Posterior vena cava (tissue), 2 donors: ENCODE data around the gene ABI1. TPM values are rescaled to one million over a fixed set of nuclear protein-coding genes. Genes with fewer than 3 reads are reported as not detected.

Experiments
- DNase-seq: peaks from one replicate; pipeline ENCODE4 v3.0.0-alpha.2; 2020; ENCODE audit warnings: low spot score
- intact Hi-C, 2 donors: fragments of 100-400 bp; cut with DNase I; formaldehyde crosslinking; loops; one replicate each; pipeline versions ENCODE4 v1.14.1 to v1.14.2; 2022 to 2023
- total RNA-seq, 2 donors: library from RNA; stranded (reverse); fragmentation: NEBNext Ultra II Directional; extraction: Animal tissue kit (Norgen Biotek cat#: 25700); gene quantifications; one replicate each; pipeline ENCODE4 v1.2.1, GENCODE V29; 2021
- donor health status: DM: yes; HTN: yes; CAD: no.
- donor health status: DM: yes; HTN: yes; CAD: no.

ABI1 gene
- total RNA-seq, 2 donors from 2014 or later = 42.6 to 50.1 TPM

DNA sequence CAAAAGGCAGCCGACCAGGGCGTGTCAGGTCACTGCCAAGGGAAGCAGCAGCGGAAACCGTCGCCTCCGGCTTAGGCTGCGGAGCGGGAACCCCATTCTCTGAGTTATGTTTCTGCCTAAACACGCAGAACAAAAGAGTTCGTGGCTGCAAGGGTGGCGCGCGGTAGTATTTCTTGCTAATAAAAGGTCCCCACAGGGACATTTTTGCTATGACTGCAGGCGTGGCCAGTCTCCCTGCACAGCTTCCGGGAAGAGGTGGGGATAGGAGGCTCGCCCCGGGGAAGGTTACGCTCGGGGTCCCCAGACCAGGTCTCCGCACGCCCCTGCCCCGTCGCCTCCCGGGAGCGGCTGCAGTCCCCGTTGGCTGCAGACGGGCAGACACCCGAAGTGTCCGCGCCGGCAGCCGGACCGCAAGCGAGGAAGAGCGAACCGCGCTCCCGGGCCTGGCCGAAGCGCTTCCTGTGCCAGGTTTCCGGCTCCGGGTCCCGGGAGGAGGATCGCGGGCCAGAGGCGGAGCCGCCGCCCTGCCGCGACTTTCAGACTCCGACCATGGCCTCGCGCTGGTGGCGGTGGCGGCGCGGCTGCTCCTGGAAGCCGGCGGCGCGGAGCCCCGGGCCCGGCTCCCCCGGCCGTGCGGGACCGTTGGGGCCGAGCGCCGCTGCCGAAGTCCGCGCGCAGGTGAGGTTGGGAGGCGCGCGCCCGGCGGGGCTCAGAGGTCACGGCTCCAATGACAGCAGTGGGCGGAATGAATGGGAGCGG lies 163.4 kb downstream of the ABI1 start, which contains the start of gene PDSS1:
Gene PDSS1, plus strand, starts transcription at position 539 of the 759 bp plus-strand sequence. Its CDS starts 11 bp downstream, at position 550.
- peak; percentile 93 for DNase-seq
- intact Hi-C loops = no loop called here

DNA sequence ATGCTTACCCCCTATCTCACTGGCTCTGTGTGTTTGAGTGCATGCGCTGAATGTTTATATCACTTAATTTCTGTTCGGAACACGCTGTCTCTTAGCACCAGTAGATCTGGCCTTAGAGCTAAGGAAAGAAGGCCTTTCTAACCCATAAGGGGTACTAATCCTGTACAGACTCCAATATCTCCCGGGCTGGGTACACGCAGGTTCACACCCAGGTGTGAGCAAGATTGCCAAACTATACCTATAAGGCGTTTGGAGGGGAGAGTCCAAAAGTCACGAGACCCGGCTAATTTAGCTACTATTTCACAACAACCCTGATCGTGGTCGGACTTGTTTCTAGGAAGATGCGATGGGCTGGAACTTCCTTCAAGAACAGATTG lies 164.0 kb downstream of the ABI1 start:
- intact Hi-C loops = no loop called here
- no peak for DNase-seq

Other genes with a start within 250 kb of the ABI1 start
- 1 to 10 TPM; 4.1 to 6.1 TPM for gene PDSS1, start 163.3 kb downstream of the ABI1 start, total RNA-seq
- 1 to 10 TPM; 5.7 to 6.8 TPM for gene ANKRD26, start 239.5 kb upstream of the ABI1 start, total RNA-seq